H1 (cell line): ENCODE measurements around the gene CLCNKB. TPM values are rescaled to one million over a fixed set of nuclear protein-coding genes. Genes with fewer than 3 reads are reported as not detected.
"Not testable (repeated sequence)": the region's sequence is repeated elsewhere in the genome, so short reads cannot be mapped to it uniquely, and the experiment has no call there.

Source experiments
- CTCF ChIA-PET: fragments of 300-600 bp; sonication (Branson Sonifier 250); formaldehyde crosslinking; loops from one replicate; lab custom pipeline; 2021; ENCODE audit not compliant: partially characterized antibody; lab: Charles Lee
- POLR2A ChIA-PET: fragments of 300-600 bp; sonication (Branson Sonifier 250); formaldehyde crosslinking; loops from one replicate; lab custom pipeline; 2021; ENCODE audit warnings: inconsistent platforms; ENCODE audit not compliant: partially characterized antibody; lab: Charles Lee
- DNase-seq, 2 experiments: peaks; one replicate each; pipeline versions ENCODE4 v3.0.0 to v3.0.0-alpha.2; 2010 to 2022; ENCODE audit warnings: low spot score in 2 of 2, low read depth in 1 of 2, mixed read lengths in 1 of 2
- FAIRE-seq: peaks from 2 replicates; lab custom pipeline; 2011; peaks lifted over from hg19 to GRCh38; lab: Jason Lieb, UNC
- H2AFZ ChIP-seq: 2 replicates; pipeline ENCODE4 v1.8.1; 2012; ENCODE audit warnings: low read length, inconsistent platforms
- H2AK5ac ChIP-seq: 2 replicates; pipeline ENCODE4 v1.6.1; 2013; ENCODE audit warnings: low read depth, low read length
- H2BK120ac ChIP-seq: replicated peaks from 2 replicates; pipeline ENCODE3; 2013; ENCODE audit warnings: low read depth, low read length, inconsistent platforms
- H2BK12ac ChIP-seq: 2 replicates; pipeline ENCODE4 v1.6.1; 2013; ENCODE audit warnings: low read depth, low read length
- H2BK15ac ChIP-seq: 2 replicates; pipeline ENCODE4 v1.6.1; 2013; ENCODE audit warnings: low read length
- H2BK20ac ChIP-seq: 2 replicates; pipeline ENCODE4 v1.6.1; 2013; ENCODE audit warnings: low read length
- H2BK5ac ChIP-seq: 2 replicates; pipeline ENCODE4 v1.6.1; 2013; ENCODE audit warnings: low read depth, low read length
- H3K14ac ChIP-seq: 2 replicates; pipeline ENCODE4 v1.6.1; 2013; ENCODE audit warnings: inconsistent platforms; ENCODE audit not compliant: insufficient read length
- H3K18ac ChIP-seq: 2 replicates; pipeline ENCODE4 v1.6.1; 2013; ENCODE audit warnings: low read length; ENCODE audit errors: extremely low read depth
- H3K23ac ChIP-seq: 2 replicates; pipeline ENCODE4 v1.6.1; 2013; ENCODE audit warnings: inconsistent platforms; ENCODE audit not compliant: insufficient read length
- H3K23me2 ChIP-seq: 2 replicates; pipeline ENCODE4 v1.6.1; 2013; ENCODE audit warnings: low read depth, low read length
- H3K27ac ChIP-seq: 2 replicates; pipeline ENCODE4 v1.6.1; 2011; ENCODE audit warnings: low read depth, low read length, inconsistent platforms
- H3K27me3 ChIP-seq, 4 experiments: replicated peaks in 1 of 4; 1 replicate in 1 of 4; 2 replicates in 3 of 4; pipeline versions ENCODE4 v1.6.1 to v1.8.1; 2011 to 2013; ENCODE audit warnings: low read length in 3 of 4, mild to moderate bottlenecking in 3 of 4, inconsistent platforms in 2 of 4, mixed read lengths in 2 of 4, moderate library complexity in 1 of 4; ENCODE audit not compliant: control insufficient read depth in 3 of 4, insufficient read depth in 3 of 4; ENCODE audit errors: extremely low read depth in 1 of 4
- H3K36me3 ChIP-seq, 4 experiments: 2 replicates each; pipeline versions ENCODE4 v1.6.1 to v1.8.1; 2011 to 2013; ENCODE audit warnings: mild to moderate bottlenecking in 4 of 4, low read length in 3 of 4, moderate library complexity in 2 of 4, control low read depth in 1 of 4, inconsistent platforms in 1 of 4; ENCODE audit not compliant: insufficient read depth in 4 of 4, control insufficient read depth in 2 of 4
- H3K4ac ChIP-seq: replicated peaks from 2 replicates; pipeline ENCODE3; 2013; ENCODE audit warnings: low read length, low read depth, mixed read lengths, inconsistent platforms; ENCODE audit not compliant: insufficient read length
- H3K4me1 ChIP-seq, 4 experiments: replicated peaks in 1 of 4; 1 replicate in 1 of 4; 2 replicates in 3 of 4; pipeline versions ENCODE4 v1.6.1 to v1.8.1; 2011 to 2013; ENCODE audit warnings: low read length in 3 of 4, inconsistent platforms in 2 of 4, mixed read lengths in 1 of 4; ENCODE audit not compliant: insufficient read depth in 4 of 4, control insufficient read depth in 3 of 4
- H3K4me2 ChIP-seq, 2 experiments: 2 replicates each; pipeline versions ENCODE4 v1.6.1 to v1.8.1; 2011 to 2013; ENCODE audit warnings: low read depth in 2 of 2, low read length in 2 of 2, control low read depth in 1 of 2, inconsistent platforms in 1 of 2, mild to moderate bottlenecking in 1 of 2; ENCODE audit not compliant: insufficient read depth in 1 of 2
- H3K4me3 ChIP-seq, 4 experiments: fragments of 200-600, 300-600 bp in 1 of 4; sonication (generic), shearing (Covaris generic), sonication (Bioruptor Twin) in 1 of 4; 2 replicates each; pipeline versions ENCODE4 v1.5.1 to v1.8.1; 2011 to 2016; ENCODE audit warnings: low read length in 4 of 4, low read depth in 3 of 4, control low read depth in 2 of 4, inconsistent platforms in 2 of 4, mild to moderate bottlenecking in 2 of 4, mixed read lengths in 1 of 4, moderate library complexity in 1 of 4; ENCODE audit not compliant: insufficient read depth in 2 of 4; ENCODE audit errors: extremely low read depth in 1 of 4
- H3K56ac ChIP-seq: replicated peaks from 2 replicates; pipeline ENCODE3; 2013; ENCODE audit warnings: low read depth, mild to moderate bottlenecking, mixed read lengths, low read length, inconsistent platforms; ENCODE audit not compliant: insufficient read length
- H3K79me1 ChIP-seq: 2 replicates; pipeline ENCODE4 v1.6.1; 2013; ENCODE audit warnings: low read depth, low read length, control low read depth
- H3K79me2 ChIP-seq, 2 experiments: 2 replicates each; pipeline versions ENCODE4 v1.6.1 to v1.8.1; 2012 to 2013; ENCODE audit warnings: low read length in 2 of 2, mild to moderate bottlenecking in 2 of 2, inconsistent platforms in 1 of 2; ENCODE audit not compliant: insufficient read depth in 2 of 2, control insufficient read depth in 1 of 2
- H3K9ac ChIP-seq, 4 experiments: replicated peaks in 1 of 4; 1 replicate in 1 of 4; 2 replicates in 3 of 4; pipeline versions ENCODE4 v1.6.1 to v1.8.1; 2011 to 2013; ENCODE audit warnings: low read depth in 3 of 4, low read length in 3 of 4, control low read depth in 2 of 4, mild to moderate bottlenecking in 2 of 4, moderate library complexity in 2 of 4, inconsistent platforms in 1 of 4; ENCODE audit errors: extremely low read depth in 1 of 4
- H3K9me3 ChIP-seq, 2 experiments: 2 replicates each; pipeline versions ENCODE4 v1.6.1 to v1.8.1; 2012 to 2013; ENCODE audit warnings: mild to moderate bottlenecking in 2 of 2, moderate library complexity in 2 of 2, control low read depth in 1 of 2, inconsistent platforms in 1 of 2, low read depth in 1 of 2, low read length in 1 of 2, mixed read lengths in 1 of 2; ENCODE audit not compliant: insufficient read depth in 2 of 2
- H4K20me1 ChIP-seq, 2 experiments: replicated peaks in 1 of 2; 2 replicates each; pipeline versions ENCODE3 to v1.8.1; 2011 to 2013; ENCODE audit warnings: inconsistent platforms in 2 of 2, low read length in 2 of 2, mild to moderate bottlenecking in 1 of 2; ENCODE audit not compliant: insufficient read depth in 2 of 2, control insufficient read depth in 1 of 2
- H4K5ac ChIP-seq: 2 replicates; pipeline ENCODE4 v1.6.1; 2013; ENCODE audit warnings: low read length, low read depth, mixed read lengths, inconsistent platforms; ENCODE audit not compliant: insufficient read length
- H4K8ac ChIP-seq: 2 replicates; pipeline ENCODE4 v1.8.0; 2013; ENCODE audit warnings: mild to moderate bottlenecking, moderate library complexity, low read length, inconsistent platforms; ENCODE audit not compliant: insufficient read depth; ENCODE audit errors: extremely low read depth
- H4K91ac ChIP-seq: replicated peaks from 2 replicates; pipeline ENCODE3; 2013; ENCODE audit warnings: low read length, mixed read lengths, inconsistent platforms; ENCODE audit not compliant: insufficient read length
- WGBS, 2 experiments: shearing (Covaris generic) in 1 of 2; methylation state at CpG; one replicate each; pipeline versions ENCODE4 v1.1.6 to v1.1.7; 2013 to 2015; ENCODE audit warnings: low lambda C conversion rate in 2 of 2, mixed read lengths in 2 of 2, inconsistent platforms in 1 of 2, low coverage in 1 of 2, missing lambda C conversion rate in 1 of 2; ENCODE audit not compliant: insufficient replicate concordance in 2 of 2, insufficient coverage in 1 of 2, insufficient read length in 1 of 2; ENCODE audit errors: extremely low coverage in 1 of 2, missing lambda C conversion rate in 1 of 2; 5-methylcytosine and 5-hydroxymethylcytosine counted together
- polyA plus RNA-seq, 7 experiments: library from polyadenylated mRNA; depleted of rRNA in 3 of 7; stranded (reverse) in 5 of 7; unstranded in 2 of 7; fragments of >200 nt in 5 of 7; fragments of 200-250 nt in 2 of 7; gene quantifications; 1 replicate in 5 of 7; 2 replicates in 1 of 7; 4 replicates in 1 of 7; pipeline versions ENCODE4 v1.2.1 to v1.2.3, GENCODE V29; 2011 to 2013; ENCODE audit warnings: missing spikeins in 2 of 7, mixed read lengths in 2 of 7
- total RNA-seq: library from RNA; stranded (reverse); fragmentation: NEBNext Ultra II Directional; extraction: Animal tissue kit (Norgen Biotek cat#: 25700); gene quantifications from 2 replicates; pipeline ENCODE4 v1.2.1, GENCODE V29; 2021

CLCNKB gene
- total and polyA plus RNA-seq, 2 of the 8 experiments (the other 6 are each of a cell fraction or from before 2014, with no cell fraction given), result 1.2 to 3.5 TPM

- H3K9me3 ChIP-seq, H2BK120ac ChIP-seq, H3K4me2 ChIP-seq, H3K36me3 ChIP-seq, H2BK5ac ChIP-seq, H3K18ac ChIP-seq, H4K20me1 ChIP-seq, H3K56ac ChIP-seq, DNase-seq, H2AFZ ChIP-seq, H3K27ac ChIP-seq, H2BK12ac ChIP-seq, H3K4me1 ChIP-seq, H2AK5ac ChIP-seq, H3K23me2 ChIP-seq, H4K5ac ChIP-seq, H4K91ac ChIP-seq, H3K79me2 ChIP-seq, H3K9ac ChIP-seq, H3K27me3 ChIP-seq, H3K79me1 ChIP-seq, FAIRE-seq, H4K8ac ChIP-seq, H3K4me3 ChIP-seq, H3K23ac ChIP-seq, H3K4ac ChIP-seq, H3K14ac ChIP-seq, H2BK20ac ChIP-seq, POLR2A ChIA-PET, H2BK15ac ChIP-seq: not testable (repeated sequence)
- CTCF ChIA-PET, result interaction anchor here (0.7 to 1.2 kb wide), 2 partner anchors 9 to 12 kb away, joined by 3 to 4 read pairs; no protein-coding TSS in a partner anchor
- 84% methylated on average over 10 of the region's 10 CpGs; no CpG with 5 or more reads in 1 of the 2 experiments for WGBS, 2 experiments
Measured at GRCh38 chr1:16001274-16001673, 42.3 kb upstream of the CLCNKB start.
